Astrocyte (in vitro differentiated cells and primary cell): ENCODE results near the gene HTT-AS. TPM values are rescaled to one million over a fixed set of nuclear protein-coding genes. Genes with fewer than 3 reads are reported as not detected.
A peak's percentile ranks its signal among the peaks of the same experiment; 100 is the strongest.
"Not testable (repeated sequence)": the region's sequence is repeated elsewhere in the genome, so short reads cannot be mapped to it uniquely, and the experiment has no call there.

Experiments
- DNase-seq: peaks from one replicate; pipeline ENCODE4 v3.0.0-alpha.2; 2010; ENCODE audit warnings: low read depth
- FAIRE-seq: peaks from 2 replicates; lab custom pipeline; 2011; peaks lifted over from hg19 to GRCh38; lab: Jason Lieb, UNC
- H2AFZ ChIP-seq: 2 replicates; pipeline ENCODE4 v1.6.0; 2012; ENCODE audit warnings: low read depth, low read length, inconsistent platforms
- H3K27ac ChIP-seq: 2 replicates; pipeline ENCODE4 v1.5.1; 2011; ENCODE audit warnings: low read depth, low read length, inconsistent platforms
- H3K27me3 ChIP-seq: 2 replicates; pipeline ENCODE4 v1.6.0; 2011; ENCODE audit warnings: low read length, inconsistent platforms; ENCODE audit not compliant: insufficient read depth
- H3K36me3 ChIP-seq: 2 replicates; pipeline ENCODE4 v1.5.1; 2011; ENCODE audit warnings: low read length, inconsistent platforms; ENCODE audit not compliant: insufficient read depth
- H3K4me1 ChIP-seq: 2 replicates; pipeline ENCODE4 v1.5.1; 2011; ENCODE audit warnings: low read length, inconsistent platforms; ENCODE audit not compliant: insufficient read depth
- H3K4me2 ChIP-seq: 2 replicates; pipeline ENCODE4 v1.6.0; 2012; ENCODE audit warnings: low read length, inconsistent platforms
- H3K4me3 ChIP-seq: 2 replicates; pipeline ENCODE4 v1.5.1; 2011; ENCODE audit warnings: low read depth, mild to moderate bottlenecking, low read length, inconsistent platforms; ENCODE audit not compliant: insufficient read depth
- H3K79me2 ChIP-seq: 2 replicates; pipeline ENCODE4 v1.6.0; 2012; ENCODE audit warnings: mild to moderate bottlenecking, low read length, inconsistent platforms; ENCODE audit not compliant: insufficient read depth
- H3K9ac ChIP-seq: 2 replicates; pipeline ENCODE4 v1.6.0; 2012; ENCODE audit warnings: mild to moderate bottlenecking, low read length, inconsistent platforms
- H3K9me3 ChIP-seq: 2 replicates; pipeline ENCODE4 v1.5.1; 2012; ENCODE audit warnings: low read depth, mild to moderate bottlenecking, low read length, inconsistent platforms; ENCODE audit not compliant: insufficient read depth
- H4K20me1 ChIP-seq: 2 replicates; pipeline ENCODE4 v1.6.0; 2012; ENCODE audit warnings: low read length, inconsistent platforms; ENCODE audit not compliant: insufficient read depth
- H3K27ac Mint-ChIP-seq: one replicate; pipeline ENCODE4 v1.8.0; 2021; ENCODE audit warnings: mild to moderate bottlenecking, mixed read lengths; ENCODE audit not compliant: unreplicated experiment
- H3K27me3 Mint-ChIP-seq: one replicate; pipeline ENCODE4 v1.8.0; 2021; ENCODE audit warnings: low read depth, mixed read lengths; ENCODE audit not compliant: unreplicated experiment
- H3K36me3 Mint-ChIP-seq: one replicate; pipeline ENCODE4 v1.8.0; 2021; ENCODE audit warnings: low read depth, mixed read lengths; ENCODE audit not compliant: unreplicated experiment
- H3K4me1 Mint-ChIP-seq: one replicate; pipeline ENCODE4 v1.8.0; 2021; ENCODE audit warnings: low read depth, mixed read lengths; ENCODE audit not compliant: unreplicated experiment
- H3K4me3 Mint-ChIP-seq: one replicate; pipeline ENCODE4 v1.8.0; 2021; ENCODE audit warnings: mild to moderate bottlenecking, moderate library complexity, mixed read lengths; ENCODE audit not compliant: unreplicated experiment
- H3K9me3 Mint-ChIP-seq: one replicate; pipeline ENCODE4 v1.8.0; 2021; ENCODE audit warnings: mild to moderate bottlenecking, mixed read lengths; ENCODE audit not compliant: unreplicated experiment
- EZH2 ChIP-seq: IDR thresholded peaks from 2 replicates; pipeline ENCODE4 v1.6.1; 2012; ENCODE audit warnings: mild to moderate bottlenecking, low read length, inconsistent platforms; ENCODE audit not compliant: insufficient read depth
- total RNA-seq: library from RNA; stranded (reverse); gene quantifications from 2 replicates; pipeline ENCODE4 v1.2.1, GENCODE V29; 2021
- TF ChIP-seq, protein P1 (sequence below): IDR thresholded peaks from 2 replicates; pipeline ENCODE4 v1.5.1; 2011; ENCODE audit warnings: low read depth, mild to moderate bottlenecking, inconsistent platforms, low read length, moderate library complexity; ENCODE audit not compliant: insufficient read depth

Gene HTT-AS
- total RNA-seq, 1 donor from 2014 or later, result not detected

DNA sequence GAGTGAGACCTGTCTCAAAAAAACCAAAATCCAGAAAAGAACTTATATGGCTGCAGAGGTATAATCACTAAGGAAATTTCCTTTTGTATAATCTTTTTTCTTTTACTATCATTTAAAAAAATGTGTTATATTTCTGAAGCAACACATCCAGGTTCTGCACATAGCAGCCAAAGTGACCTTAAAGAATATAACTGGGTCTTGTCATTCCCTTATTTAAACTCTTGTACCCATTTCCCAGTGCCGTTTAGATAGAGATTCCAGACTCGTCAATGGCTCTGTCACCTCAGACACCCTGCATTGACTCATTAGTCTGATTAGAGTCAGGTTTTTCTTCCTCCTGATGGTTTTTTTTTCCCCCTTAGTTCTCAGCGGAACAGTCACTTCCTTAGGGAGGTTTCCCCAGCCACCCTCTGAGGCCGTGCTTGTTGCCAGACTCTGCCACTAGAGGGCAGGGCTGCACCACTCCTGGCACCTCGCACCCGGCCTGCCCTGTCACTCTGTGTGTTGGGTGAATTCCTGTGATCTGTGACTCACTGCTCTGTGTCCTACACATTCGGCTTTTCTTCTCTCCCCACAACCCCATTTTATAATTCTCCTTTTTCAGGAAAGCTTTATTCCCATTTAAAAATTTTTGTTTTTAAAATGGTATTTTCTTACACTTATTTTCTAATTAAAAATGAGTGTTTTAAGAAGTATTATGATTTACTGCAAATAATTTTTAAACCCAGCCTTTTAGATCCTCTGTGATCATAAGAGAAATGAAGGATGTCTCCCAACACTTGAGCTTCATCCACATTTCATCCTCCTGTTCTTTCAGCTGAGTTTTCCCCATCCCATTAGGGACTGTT lies 32.2 kb upstream of the HTT-AS start:
- Mint-ChIP-seq H3K9me3 (no peaks in the 10 kb centered on the region), H3K27me3 (no peaks in the 10 kb centered on the region), H3K4me1 (peaks cover 16% of the 10 kb centered on the region), H3K27ac (peak overlapping the region; percentile 59), H3K36me3 (peaks cover 34% of the 10 kb centered on the region), H3K4me3 (no peak overlapping the region)
- DNase-seq (peak; percentile 76), FAIRE-seq (peak; percentile 67)
- H3K9ac ChIP-seq, result peak overlapping the region; percentile 27
- peak overlapping the region; percentile 4 for H3K4me2 ChIP-seq
- peak overlapping the region; percentile 70 for H3K27ac ChIP-seq
- no peak for TF ChIP-seq EZH2
- TF ChIP-seq, protein P1, sequence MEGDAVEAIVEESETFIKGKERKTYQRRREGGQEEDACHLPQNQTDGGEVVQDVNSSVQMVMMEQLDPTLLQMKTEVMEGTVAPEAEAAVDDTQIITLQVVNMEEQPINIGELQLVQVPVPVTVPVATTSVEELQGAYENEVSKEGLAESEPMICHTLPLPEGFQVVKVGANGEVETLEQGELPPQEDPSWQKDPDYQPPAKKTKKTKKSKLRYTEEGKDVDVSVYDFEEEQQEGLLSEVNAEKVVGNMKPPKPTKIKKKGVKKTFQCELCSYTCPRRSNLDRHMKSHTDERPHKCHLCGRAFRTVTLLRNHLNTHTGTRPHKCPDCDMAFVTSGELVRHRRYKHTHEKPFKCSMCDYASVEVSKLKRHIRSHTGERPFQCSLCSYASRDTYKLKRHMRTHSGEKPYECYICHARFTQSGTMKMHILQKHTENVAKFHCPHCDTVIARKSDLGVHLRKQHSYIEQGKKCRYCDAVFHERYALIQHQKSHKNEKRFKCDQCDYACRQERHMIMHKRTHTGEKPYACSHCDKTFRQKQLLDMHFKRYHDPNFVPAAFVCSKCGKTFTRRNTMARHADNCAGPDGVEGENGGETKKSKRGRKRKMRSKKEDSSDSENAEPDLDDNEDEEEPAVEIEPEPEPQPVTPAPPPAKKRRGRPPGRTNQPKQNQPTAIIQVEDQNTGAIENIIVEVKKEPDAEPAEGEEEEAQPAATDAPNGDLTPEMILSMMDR, result peak; percentile 96
- H4K20me1 ChIP-seq, result peaks cover 45% of the 10 kb centered on the region
- H3K27me3 ChIP-seq, result no peaks in the 10 kb centered on the region
- H3K79me2 ChIP-seq, result peaks cover 12% of the 10 kb centered on the region
- peaks cover 17% of the 10 kb centered on the region for H3K4me1 ChIP-seq
- H3K36me3 ChIP-seq, result peaks cover 19% of the 10 kb centered on the region
- no peak overlapping the region for H3K4me3 ChIP-seq
- no peak overlapping the region for H2AFZ ChIP-seq
- no peaks in the 10 kb centered on the region for H3K9me3 ChIP-seq

DNA sequence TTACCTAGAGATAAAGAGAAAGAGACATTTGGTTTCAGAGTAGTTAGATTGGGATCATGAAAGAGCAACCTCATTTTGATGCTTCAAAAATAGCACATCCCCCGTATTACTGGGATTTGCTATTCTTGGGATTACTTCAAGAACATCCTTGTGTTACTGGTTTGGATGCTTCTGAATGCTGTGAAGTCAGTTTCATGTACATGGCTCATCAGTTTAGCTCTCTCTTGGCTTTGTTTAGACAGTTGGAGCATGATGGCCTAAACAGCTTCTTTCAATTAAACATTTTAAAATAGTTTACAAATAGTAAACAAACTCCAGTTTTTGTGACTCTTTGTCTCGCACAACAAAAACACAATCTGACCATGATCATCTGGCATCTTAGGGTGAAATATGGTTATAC lies 24.0 kb upstream of the HTT-AS start:
- Histone ChIP-seq H3K4me1 (no peaks in the 10 kb centered on the region), H3K27me3 (no peaks in the 10 kb centered on the region), H3K27ac (no peak overlapping the region), H3K36me3 (peaks cover 12% of the 10 kb centered on the region), H3K9me3 (no peaks in the 10 kb centered on the region), H3K4me3 (no peak overlapping the region), H3K9ac (no peak overlapping the region), H3K4me2 (no peak overlapping the region), H3K79me2 (peaks cover 50% of the 10 kb centered on the region), H2AFZ (no peak overlapping the region), H4K20me1 (peaks cover 58% of the 10 kb centered on the region)
- Mint-ChIP-seq H3K4me3 (no peak overlapping the region), H3K36me3 (peaks cover 23% of the 10 kb centered on the region), H3K27me3 (no peaks in the 10 kb centered on the region), H3K27ac (no peak overlapping the region), H3K9me3 (no peaks in the 10 kb centered on the region), H3K4me1 (no peaks in the 10 kb centered on the region)
- FAIRE-seq, result no peak
- no peak for DNase-seq
- no peak for TF ChIP-seq EZH2
- TF ChIP-seq, protein P1, result no peak

DNA sequence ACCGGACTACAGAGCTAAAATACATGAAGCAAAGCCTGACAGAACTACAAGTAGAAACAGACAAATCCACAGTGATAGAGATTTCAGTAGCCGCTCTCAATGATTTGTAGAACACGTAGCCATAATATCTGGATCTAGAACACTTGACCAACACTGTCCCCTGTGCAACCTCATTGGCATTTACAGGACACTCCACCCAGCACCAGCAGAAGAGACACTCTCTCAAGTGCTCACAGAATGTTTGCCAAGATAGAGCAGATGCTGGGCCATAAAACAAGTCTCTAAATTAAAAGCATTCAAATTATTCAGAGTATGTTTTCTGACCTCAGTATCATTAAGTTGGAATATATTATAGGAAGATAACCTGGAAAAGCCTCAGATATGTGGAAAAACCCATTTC lies 21.9 kb upstream of the HTT-AS start:
- Histone ChIP-seq H2AFZ (no peak overlapping the region), H3K27me3 (no peaks in the 10 kb centered on the region), H3K4me2 (no peak overlapping the region), H3K79me2 (peaks cover 38% of the 10 kb centered on the region), H3K27ac (no peak overlapping the region), H3K36me3 (peaks cover 9% of the 10 kb centered on the region), H4K20me1 (peaks cover 47% of the 10 kb centered on the region), H3K9ac (no peak overlapping the region), H3K4me3 (no peak overlapping the region), H3K9me3 (no peaks in the 10 kb centered on the region), H3K4me1 (no peaks in the 10 kb centered on the region)
- H3K9me3 Mint-ChIP-seq, result no peaks in the 10 kb centered on the region
- peaks cover 19% of the 10 kb centered on the region for H3K36me3 Mint-ChIP-seq
- no peak overlapping the region for H3K4me3 Mint-ChIP-seq
- no peaks in the 10 kb centered on the region for H3K4me1 Mint-ChIP-seq
- no peak overlapping the region for H3K27ac Mint-ChIP-seq
- DNase-seq (no peak), FAIRE-seq (no peak)
- TF ChIP-seq EZH2, result no peak
- TF ChIP-seq, protein P1, result no peak
- H3K27me3 Mint-ChIP-seq, result no peaks in the 10 kb centered on the region

DNA sequence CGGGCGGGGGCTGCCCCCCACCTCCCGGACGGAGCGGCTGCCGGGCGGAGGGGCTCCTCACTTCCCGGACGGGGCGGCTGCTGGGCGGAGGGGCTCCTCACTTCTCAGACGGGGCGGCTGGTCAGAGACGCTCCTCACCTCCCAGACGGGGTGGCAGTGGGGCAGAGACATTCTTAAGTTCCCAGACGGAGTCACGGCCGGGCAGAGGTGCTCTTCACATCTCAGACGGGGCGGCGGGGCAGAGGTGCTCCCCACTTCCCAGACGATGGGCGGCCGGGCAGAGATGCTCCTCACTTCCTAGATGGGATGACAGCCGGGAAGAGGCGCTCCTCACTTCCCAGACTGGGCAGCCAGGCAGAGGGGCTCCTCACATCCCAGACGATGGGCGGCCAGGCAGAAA lies 20.4 kb upstream of the HTT-AS start:
- not testable (repeated sequence) for H3K27me3 Mint-ChIP-seq, H3K4me1 Mint-ChIP-seq, H3K4me1 ChIP-seq, H3K27me3 ChIP-seq, H3K4me2 ChIP-seq, H2AFZ ChIP-seq, H3K36me3 ChIP-seq, FAIRE-seq, H3K27ac ChIP-seq, H3K4me3 Mint-ChIP-seq, H3K9me3 Mint-ChIP-seq, H3K4me3 ChIP-seq, H3K27ac Mint-ChIP-seq, DNase-seq, H3K9me3 ChIP-seq, H3K9ac ChIP-seq
- peaks cover 14% of the 10 kb centered on the region for H3K36me3 Mint-ChIP-seq
- Histone ChIP-seq H3K79me2 (peaks cover 29% of the 10 kb centered on the region), H4K20me1 (peaks cover 39% of the 10 kb centered on the region)
